ENCODE results near the gene VSTM1.
"Not testable (repeated sequence)": the region's sequence is repeated elsewhere in the genome, so short reads cannot be mapped to it uniquely, and the experiment has no call there.

Gene VSTM1

DNA sequence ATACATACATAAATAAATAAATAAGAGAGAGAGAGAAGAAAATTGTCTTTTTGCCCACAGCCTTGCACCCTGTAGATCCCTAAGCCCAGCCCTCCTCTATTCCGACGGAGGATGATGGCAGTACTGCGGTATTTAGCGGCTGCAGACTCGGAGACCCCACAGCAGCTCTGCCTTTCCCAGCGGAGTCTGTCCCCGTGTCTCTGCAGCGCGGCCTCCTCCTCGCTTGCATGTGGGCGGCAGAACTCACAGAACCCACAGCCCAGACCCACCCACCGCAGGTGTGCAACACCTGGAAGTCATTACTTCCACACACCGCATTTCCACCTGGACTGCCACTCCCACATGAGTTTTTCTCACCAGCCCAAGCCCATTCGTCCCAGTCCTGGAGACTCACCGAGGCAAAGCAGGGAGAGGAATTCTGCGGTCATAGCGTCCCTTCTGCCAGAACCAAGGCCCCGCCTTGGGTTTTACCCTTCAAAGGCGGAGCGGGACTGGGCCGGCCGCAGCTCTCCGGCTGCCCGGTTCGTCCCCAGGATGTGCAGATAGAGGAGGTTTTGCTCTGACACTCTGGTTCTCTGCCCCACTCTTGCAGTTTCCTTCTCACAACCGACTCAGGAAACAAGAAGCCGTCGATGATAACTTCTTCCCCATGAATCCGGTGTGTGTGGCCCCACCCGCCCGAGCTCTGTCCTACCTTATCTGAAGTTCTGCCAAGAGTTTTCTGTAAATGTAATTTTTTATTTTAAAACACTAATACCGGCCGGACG lies at the start of gene VSTM1:
TSS of gene VSTM1 (minus strand) at position 548 of the 767 bp plus-strand sequence. CDS start at position 428, 120 bp downstream.
- no peak for DNase-seq

- DNase-seq: no peak
Observed at GRCh38 chr19:54109651-54110050, 46.0 kb upstream of the VSTM1 start.

- DNase-seq: no peak
Observed at GRCh38 chr19:54108496-54108895, 44.8 kb upstream of the VSTM1 start.

GRCh38 chr19:54107876-54108490 lies 44.3 kb upstream of the VSTM1 start:
- DNase-seq: no peak

DNA sequence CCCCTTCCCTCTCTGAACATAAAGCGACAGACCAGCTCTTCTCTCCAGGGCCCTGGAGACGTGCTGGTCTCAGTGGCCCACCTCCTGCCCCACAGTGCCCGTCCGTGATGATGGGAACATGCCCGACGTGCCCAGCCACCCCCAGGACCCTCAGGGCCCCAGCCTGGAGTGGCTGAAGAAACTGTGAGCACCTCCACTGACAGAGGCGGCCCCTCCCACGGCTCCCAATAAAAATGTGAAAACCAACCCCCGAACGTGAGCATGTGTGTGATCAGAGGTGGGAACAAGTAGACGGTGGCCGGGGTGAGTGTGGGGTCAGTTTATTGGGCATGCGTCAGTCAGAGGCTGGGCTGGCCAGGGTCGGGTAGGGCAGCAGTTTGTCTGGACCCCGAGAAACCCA lies 43.0 kb upstream of the VSTM1 start:
- no peak for DNase-seq

GRCh38 chr19:54105796-54106195 lies 42.1 kb upstream of the VSTM1 start:
- DNase-seq: no peak

DNA sequence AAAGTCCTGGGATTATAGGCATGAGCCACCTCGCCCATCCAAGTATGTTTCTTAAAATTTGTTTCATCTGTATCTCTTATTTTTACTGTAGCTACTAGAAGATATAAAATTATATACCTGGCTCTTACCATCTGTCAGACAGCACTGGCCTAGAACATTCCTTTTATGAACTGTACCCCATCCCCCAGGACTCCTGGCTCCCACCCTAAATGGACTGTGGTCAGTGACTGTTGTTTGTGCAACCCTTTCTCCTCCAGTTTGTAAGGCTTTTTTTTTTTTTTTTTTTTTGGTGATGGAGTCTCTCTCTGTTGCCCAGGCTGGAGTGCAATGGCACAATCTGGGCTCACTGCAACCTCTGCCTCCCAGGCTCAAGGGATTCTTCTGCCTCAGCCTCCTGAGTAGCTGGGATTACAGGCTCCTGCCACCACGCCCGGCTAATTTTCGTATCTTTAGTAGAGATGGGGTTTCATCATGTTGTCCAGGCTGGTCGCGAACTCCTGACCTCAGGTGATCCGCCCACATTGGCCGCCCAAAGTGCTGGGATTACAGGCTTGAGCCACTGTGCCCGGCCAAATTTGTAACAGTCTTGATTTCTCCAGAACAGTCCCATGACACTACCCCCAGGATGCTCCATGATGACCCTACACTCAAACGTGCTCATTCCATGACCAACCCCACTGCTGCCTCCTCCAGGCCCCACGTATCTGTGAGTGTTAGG lies 41.5 kb upstream of the VSTM1 start:
- DNase-seq: no peak

DNA sequence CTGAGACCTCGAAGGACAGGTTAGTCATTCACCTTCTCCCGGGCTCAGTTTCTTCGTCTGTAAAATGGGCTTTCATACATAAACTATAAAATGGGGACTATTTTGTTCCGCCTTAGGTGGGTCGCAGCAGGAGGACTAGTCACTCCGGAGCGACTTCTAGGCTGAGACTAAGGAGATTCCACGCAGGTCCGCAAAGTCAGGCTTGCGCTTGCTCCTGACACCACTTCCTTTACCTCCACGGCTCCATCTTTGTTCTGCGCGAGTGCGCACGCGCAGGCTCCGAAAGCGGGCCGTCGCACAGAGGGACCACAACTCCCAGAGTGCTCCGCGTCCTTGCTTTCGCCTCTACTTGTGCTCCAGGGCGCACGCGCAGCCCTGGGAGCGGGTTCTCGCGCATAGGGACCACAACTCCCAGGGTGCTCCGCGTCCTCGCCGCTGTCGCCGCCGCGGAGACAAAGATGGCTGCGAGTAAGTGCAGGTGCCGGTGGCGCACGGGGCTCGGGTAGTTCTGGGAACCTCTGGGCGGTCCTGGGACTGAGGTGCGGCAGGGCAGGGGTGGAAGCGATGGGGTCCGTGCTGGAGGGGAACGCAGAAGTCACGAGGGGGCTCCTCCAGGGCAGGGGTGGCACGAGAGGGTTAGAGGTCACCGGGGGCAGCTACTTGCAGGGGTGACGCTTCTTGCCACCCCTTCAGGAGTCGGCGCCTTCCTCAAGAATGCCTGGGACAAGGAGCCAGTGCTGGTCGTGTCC lies 38.9 kb upstream of the VSTM1 start, which contains the start of gene NDUFA3:
TSS of gene NDUFA3 (plus strand) at position 435 of the 749 bp plus-strand sequence. CDS start at position 459, 24 bp downstream.
- peak; percentile 96 to 97 for DNase-seq

DNA sequence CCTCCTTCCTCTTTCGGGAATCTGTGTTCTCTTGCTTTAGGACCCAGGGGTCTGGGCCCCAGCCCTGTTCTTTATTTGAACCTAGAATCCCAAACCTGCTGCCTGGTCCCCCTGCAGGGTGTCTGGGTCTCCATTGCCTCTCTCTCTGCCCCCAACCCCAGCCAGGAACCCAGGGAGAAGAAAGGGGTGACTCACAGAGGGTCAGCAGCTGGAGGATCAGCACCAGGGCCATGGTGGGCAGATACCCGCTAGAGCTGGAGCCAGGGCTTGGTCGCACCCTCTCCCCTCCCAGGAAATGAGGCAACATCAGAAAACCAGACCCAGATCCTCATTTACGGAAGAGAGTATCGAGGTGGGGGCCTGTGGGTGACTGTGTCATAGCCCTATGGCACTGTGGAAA lies 36.9 kb upstream of the VSTM1 start, which contains the start of gene OSCAR:
TSS of gene OSCAR (minus strand) at position 243 of the 400 bp plus-strand sequence. CDS start at position 232, 11 bp downstream.
- DNase-seq: no peak

- not testable (repeated sequence) for DNase-seq
Observed at GRCh38 chr19:54099903-54100255, 36.2 kb upstream of the VSTM1 start.

- no peak for DNase-seq
Observed at GRCh38 chr19:54099190-54099902, 35.6 kb upstream of the VSTM1 start.

DNA sequence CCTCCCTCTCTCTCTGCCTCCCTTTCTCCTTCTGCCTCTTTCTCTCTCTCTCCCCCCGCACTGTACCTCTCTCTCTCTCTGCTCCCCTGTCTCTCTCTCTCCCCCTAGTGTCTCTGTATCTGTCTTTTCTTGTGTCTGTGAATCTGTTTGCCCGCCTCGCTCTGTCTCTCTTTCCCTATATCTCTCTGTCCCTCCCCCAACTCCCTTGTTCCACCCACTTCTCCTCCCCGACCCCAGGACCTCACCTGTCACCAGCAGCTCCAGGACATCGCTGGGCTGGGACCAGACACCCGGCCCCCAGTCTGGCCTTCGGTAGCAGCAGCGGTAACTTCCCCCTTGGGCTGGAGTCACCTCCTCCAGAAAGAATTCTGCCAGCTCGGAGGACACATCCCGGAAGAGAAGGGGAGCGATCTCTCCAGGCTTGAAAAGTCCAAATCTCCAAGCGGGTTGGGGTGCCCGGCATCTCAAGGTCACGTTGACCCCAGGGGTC lies 33.0 kb upstream of the VSTM1 start:
- no peak for DNase-seq

DNA sequence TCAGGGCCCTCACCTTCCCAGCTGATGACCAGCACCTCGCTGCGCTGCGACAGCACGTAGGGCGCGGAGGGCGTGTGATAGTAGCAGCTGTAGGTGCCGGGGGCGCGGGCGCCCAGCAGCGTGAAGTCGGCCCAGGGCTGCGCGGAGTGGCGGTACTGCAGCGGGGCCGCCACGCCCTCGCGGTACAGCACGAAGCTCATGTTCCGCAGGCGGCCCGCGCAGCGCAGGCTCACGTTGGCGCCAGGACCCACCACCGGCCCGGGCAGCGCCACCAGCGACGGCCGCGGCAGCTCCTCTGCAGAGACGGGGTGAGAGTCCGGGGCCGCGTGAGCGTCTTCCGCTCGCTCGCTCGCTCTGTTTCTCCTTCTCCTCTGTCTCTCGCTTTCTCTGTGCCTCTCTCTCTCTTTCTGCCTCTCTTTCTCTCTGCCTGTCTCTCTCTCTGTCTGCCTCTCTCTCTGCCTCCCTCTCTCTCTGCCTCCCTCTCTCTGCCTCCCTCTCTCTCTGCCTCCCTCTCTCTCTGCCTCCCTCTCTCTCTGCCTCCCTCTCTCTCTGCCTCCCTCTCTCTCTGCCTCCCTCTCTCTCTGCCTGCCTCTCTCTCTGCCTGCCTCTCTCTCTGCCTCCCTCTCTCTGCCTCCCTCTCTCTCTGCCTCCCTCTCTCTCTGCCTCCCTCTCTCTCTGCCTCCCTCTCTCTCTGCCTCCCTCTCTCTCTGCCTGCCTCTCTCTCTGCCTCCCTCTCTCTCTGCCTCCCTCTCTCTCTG lies 32.3 kb upstream of the VSTM1 start:
- DNase-seq: peak; percentile 51 to 57

GRCh38 chr19:54095136-54095858 lies 31.6 kb upstream of the VSTM1 start:
- no peak for DNase-seq

GRCh38 chr19:54094426-54095000 lies 30.8 kb upstream of the VSTM1 start:
- DNase-seq: no peak

DNA sequence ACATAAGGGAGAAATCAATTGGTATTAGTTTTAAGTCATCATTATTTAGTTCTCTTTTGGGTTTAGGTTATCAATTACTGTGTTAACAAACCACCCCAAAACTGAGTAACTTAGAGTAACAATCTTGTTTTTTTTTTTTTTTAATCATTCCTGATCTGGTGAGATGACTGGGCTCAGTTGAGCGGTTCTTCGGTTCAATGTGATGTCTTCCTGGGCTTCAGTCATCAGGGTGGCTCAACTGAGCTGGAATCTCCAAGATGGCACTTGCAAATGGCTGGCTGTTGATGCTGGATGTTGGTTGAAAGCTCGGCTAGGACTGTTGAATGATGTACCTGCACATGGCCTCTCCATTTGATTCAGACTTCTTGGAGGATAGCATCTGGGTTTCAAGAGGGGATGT lies 20.7 kb upstream of the VSTM1 start:
- DNase-seq: no peak

DNA sequence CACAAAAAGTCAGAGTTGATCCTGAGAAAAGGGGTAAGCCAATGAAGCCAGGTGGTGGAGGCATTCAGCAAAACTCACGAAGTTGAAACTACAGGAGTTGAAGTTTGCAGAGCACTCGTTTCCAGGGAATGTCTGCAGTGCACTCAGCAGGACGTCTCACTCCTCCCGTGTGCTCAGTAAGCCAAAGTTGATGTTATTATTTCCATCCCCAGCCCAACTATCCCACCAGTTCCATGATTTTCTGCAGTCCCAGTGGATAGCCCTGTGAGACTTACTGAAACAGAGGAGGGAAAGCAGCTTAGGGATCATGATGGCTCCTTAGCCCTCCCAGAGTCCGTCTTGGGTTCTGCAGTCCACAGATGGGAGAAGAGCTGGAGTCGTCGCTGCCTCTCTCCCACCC lies 17.3 kb upstream of the VSTM1 start, which contains the start of gene TARM1:
TSS of gene TARM1 (minus strand) at position 334 of the 400 bp plus-strand sequence. CDS start at position 309, 25 bp downstream.
- no peak for DNase-seq

GRCh38 chr19:54077334-54077733 lies 13.6 kb upstream of the VSTM1 start:
- no peak for DNase-seq

GRCh38 chr19:54074851-54075250 lies 11.2 kb upstream of the VSTM1 start:
- DNase-seq: no peak

GRCh38 chr19:54073829-54074228 lies 10.1 kb upstream of the VSTM1 start:
- DNase-seq: no peak

Measured in stimulated activated CD4-positive, alpha-beta T cell treated with anti-CD3 and anti-CD28 coated beads, Interleukin-2, amount 100 ng/mL, for 24 hours (primary cell).